Ammon's horn (tissue), 1 donor: Measurements from ENCODE around the gene MKNK2.

Experiments used
- DNase-seq: peaks from one replicate; pipeline ENCODE4 v3.0.0-alpha.2; 2016; ENCODE audit warnings: low spot score

Gene MKNK2

DNA sequence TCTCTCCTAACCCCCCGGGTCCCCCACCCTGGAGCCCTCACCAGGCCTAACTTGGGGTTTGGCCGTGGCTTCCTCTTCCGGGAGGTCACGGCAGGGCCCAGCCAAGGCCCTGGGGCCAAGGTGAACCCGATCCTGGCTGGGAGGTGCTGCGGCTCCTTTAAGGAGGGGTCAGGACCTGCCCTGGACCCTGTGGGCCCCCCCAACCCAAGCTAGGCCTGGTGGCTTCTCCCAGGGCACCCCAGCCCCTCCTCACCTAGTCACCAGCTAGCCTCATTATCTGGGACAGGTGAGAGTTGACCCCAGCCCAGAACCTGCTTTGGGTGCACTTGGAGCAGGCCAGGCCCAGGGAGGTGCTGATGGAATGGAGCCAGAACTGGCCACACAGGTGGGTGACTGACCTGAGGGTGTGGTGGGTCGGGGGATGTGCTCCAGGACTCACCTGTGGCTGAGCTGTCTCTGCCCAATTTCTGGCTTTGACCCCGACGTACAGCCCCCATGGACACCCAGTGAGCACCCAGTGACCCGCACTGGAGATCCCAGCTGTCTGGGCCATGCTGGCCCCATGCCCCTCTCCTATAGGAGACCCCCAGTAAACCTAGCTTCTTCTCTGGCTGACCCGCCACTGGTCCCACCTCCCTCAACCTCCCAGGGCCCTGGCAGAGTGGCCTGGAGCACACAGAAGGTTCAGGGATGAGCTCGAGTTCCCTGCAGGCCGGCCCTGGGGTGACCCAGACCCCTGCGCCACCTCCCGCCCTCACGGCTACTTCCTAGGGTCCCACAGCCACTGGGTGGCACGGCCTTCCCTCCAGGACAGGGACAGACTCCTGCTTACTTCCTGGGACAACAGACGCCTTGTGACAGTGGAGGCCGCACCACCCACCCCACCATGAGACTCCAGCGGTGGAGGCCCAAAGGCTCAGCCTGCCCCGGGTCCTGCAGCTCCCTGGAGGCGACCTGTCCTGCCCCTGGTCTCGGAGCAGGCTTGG is 6.7 kb upstream of the MKNK2 start:
- DNase-seq: no peak

DNA sequence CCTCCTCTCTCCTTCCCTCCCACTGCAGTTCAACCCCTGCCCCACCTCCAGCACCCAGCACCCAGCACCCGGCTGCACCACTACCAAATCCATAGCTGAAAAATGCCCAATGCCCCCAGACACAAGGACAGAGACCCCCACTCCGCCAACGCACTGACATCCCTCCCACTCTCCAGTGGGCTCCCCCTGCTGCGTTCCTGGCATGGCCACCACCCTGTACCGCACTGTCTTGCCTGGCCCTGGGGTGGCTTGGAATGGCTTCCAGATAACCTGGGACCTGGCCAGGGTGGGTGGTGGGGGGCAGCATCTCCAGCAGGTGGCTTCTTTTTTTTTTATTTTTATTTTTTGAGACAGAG is 5.8 kb upstream of the MKNK2 start:
- DNase-seq: no peak

DNA sequence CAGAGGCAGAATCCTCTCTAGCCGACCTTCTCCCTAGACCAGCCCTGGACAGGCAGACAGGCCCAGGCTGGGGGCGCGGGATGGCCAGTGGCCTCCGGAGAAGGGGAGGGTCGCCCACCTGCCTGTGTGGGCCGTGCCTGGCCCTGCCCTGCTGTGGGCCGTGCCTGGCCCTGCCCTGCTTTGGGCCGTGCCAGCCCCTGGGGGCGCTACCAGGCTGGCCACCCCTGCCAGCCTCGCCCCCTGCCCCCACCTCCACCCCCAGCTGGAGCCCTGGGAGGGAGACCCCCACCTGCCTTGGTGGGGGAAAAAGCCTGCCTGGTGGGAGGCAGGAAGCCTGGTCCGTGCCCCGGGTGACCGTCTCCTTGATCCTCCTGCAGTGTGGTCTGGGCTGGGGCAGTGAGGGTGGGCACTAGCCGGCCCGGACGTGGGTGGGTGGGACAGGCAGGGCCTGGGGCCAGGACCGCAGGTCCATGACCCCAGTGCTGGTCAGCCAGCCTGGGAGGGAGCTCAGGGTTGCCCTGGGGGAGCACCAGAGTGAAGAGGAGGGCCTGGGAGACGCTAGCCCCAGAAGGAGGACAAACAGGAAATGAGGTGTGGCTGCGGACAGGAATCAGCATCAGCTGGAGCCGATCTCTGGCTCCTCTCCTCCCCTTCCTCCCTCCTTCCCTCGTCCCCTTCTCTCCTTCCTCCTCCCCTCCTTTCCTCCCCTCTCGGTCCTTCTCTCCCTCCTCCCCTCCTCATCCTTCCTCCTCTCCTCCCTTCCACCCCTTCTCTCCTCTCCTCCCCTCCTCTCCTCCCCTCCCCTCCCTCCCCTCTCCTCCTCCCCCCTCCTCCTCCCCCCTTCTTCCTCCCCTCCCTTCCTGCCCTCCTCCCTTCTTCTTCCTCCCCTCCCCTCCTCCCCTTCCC is 5.1 kb upstream of the MKNK2 start:
- no peak for DNase-seq

DNA sequence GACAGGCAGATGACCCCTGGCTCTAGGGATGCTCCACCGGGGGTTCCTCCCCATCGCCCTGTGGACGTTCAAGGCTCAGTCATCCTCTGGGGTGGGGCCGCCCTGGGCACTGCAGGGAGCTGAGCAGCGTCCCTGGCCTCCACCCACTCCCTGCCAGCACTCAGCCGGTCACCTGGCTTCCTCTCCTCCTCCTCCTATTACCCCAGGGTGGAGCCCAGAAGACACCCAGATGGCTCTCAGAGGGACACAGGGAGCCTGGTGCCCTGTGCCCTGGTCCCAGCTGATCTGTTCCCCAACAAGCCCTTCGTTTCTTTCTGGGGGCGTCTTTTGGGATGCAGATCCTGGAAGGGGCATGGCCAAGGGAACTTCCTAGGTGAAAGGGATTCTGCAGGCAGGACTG is 3.7 kb upstream of the MKNK2 start:
- DNase-seq: no peak

DNA sequence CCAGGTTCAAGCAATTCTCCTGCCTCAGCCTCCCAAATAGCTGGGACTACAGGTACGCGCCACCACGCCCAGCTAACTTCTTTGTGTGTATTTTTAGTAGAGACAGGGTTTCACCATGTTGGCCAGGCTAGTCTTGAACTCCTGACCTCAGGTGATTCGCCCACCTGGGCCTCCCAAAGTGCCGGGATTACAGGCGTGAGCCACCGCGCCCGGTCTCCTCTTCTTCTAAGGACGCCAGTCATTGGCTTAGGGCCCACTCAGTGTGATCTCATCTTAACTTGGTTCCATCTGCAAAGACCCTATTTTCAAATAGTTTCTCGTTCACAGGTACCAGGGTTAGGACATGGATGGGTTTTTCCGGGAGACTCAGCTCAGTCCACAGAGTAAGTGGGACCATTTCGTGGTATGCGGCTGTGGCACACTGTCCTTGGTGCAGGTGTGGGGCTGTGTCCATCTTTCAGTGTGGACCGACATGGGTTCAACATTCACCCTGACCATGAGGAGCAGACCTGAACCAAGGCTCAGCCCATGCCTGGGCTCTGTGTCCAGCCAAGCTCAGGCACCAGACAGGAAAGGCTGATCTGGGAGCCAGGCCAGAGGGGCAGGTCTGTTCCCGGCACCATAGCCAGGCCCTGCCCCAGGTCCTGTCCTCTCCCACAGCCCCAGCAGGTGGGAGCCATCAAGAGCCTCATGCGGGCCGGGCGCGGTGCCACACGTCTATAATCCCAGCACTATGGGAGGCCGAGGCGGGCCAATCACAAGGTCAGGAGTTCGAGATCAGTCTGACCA is 2.8 kb upstream of the MKNK2 start:
- peak; percentile 53 for DNase-seq

DNA sequence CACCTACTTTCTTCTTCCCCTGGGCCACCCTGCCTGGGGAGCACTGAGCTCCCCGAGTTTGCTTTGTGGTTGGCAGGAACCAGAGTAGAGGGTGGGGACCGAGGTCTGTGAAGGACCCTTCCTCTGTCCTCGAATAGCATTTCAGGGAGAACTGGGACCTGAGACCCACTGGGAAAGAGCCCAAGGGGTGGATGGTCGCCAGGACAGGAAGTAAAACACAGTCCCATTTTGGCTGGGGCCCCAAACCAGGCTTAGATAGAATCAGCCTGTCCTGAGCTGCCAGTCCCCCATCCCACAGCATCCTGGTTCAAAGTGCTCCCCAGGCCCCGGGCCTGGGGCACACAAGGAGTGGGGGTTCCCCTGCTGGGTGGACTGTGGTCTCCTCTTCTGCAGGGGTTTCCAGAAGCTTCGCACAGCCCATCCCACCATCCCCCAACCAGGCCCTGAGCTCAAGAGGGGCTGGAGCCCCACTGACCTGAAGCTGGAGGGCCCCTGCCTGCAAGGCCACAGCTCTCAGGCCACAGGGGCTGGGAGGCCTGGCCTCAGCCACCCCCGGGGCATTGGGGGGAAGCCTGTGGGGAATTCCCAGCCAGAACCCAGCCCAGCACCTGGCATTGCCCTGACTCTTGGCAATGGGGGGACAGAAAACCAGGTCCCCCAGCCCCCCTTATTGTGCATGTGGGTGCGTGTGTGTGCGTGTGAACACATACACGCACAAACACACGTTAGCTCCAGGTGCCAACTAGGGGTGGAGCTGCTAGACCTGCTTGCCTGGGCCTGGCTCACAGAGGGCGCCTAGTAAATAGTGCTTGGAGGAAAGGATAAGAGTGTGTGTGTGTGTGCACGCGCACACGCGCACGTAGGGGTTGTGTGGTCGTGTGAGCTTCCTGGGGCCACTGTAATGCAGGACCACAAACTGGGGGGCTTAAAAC is 995 bp upstream of the MKNK2 start:
- DNase-seq: no peak

DNA sequence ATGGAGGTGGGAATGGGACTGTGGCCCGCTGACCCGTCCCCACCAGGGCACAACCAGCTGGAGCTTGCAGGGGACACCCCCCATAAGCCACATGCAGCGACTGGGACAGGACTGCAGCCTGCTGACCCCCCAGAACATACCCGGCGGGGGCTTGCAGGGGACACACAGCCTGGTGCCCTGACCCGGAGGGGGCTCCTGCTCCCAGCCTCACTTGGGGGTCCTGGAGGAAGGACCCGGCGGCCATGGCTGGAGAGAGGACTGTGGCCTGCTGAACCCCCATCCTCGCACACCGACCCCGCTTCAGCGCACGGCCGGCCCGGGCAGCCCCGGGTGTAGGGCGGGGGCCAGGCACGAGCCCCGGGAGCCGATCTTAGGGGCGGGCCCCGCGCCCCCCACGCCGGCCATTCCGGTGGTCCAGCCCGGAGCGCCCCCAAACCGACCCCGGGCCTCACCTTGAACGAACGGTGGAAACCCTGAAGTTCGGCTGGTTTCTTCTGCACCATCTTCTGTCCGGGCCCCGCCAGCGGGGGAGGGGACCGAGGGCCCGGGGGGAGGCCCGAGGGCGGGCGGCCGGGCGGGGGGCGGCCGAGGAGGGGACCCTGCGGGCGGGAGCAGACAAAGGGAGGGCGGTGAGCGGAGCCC is 574 bp downstream of the MKNK2 start:
- DNase-seq: no peak

DNA sequence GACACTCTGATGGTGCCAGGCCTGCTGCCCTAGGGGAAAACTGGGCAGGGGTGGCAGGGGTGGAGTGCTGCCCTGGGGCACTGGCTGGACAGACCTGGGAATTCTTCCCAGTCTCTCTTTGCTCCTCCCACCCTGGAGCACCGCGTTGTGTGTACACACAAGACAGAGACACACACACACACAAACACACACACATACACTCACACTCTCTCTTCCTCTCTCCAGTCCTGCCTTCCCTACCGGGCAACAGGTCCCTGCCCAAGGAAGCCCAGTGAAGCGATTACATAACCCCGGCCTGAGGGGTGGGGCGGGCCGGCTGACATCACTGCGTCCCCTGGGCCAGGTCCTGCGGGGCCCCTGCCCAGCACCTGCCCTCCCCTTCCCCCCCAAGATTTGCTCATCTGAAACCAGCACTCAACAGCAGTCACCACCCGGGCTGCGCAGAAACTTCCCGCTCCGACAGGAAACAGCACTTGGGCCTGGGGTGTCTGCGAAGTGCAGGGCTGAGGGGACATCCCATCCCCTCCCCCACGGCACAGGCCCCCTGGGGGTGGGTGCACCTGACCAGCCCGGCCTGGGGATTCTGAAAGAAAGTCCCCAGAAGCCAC is 1.2 kb downstream of the MKNK2 start:
- DNase-seq: peak; percentile 85

DNA sequence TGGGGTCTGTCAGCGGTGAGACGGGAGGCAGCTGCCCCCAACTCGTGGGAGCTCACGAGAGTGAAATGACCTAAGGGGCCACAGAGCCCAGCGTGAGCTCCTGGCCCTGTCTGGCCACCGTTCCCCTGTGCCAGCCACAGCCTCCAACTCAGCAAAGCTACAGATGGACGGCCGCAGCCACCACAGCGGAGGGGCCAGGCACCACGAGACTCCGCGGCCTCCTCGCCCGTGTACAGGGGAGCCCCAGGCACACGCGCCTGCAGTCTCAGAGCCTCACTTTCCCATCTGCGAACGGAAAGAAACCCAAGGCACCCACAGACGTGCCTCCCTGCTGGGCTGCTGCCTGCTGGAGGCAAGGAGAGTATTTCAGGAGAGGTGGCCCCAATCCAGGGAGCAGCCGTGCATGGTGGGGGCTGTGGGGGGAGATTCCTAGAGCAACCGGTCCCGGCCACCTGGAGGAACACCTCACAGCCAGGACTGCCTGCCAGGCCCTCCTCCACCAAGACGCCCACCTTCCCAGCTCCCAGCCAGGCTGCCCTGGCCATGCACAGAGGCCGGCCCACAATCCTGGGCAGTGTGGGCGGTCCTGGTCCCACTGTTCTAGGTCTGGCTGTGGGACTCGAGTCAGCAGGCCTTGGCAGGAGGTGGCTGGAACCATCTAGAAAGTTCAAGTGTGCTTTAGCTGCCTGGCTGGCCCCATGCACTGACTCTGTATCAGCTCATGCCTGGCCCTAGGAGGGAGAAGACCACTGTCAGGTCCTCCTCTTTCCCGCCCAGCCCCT is 1.9 kb downstream of the MKNK2 start:
- DNase-seq: peak; percentile 63

DNA sequence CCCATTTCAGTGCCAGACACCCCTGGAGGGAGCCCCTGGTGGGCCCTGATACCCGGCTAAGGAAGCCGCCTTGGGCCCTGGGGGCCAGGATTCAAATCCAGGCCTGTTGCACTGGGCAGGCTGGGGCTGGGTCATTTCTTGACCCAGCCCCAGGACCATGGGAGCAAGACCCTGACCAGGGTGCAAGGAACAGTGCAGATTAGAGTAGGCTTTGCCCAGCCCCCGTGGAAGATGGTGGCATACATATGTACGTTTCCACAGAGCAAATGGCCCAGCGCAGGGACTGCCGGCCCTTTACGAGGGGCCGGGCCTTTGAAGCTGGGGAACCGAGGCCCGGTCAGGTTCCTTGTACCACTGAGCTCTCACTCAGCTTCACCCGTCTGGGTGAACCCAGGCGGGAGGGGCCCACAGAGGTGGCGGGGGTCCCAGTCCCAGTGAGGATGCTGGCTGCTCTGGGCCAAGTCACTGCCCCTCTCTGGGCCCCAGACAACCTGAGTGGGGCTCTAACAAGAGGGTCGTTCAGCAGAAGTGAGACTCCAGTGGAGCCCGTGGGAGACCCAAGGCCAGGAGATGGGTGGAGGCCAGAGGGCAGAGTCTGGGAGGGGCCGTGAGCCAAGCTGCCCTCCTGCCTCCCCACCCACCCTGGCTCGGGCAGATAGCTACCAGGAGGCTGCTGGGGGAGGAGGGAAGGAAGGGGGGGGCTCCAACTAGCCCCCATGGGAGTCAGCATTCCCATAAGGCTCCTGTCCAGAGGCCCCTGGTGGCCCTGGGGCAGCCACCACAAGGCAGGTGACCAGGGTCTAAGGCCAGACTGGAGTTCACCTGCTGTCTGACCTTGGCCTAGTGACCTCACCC is 2.7 kb downstream of the MKNK2 start:
- DNase-seq: no peak

DNA sequence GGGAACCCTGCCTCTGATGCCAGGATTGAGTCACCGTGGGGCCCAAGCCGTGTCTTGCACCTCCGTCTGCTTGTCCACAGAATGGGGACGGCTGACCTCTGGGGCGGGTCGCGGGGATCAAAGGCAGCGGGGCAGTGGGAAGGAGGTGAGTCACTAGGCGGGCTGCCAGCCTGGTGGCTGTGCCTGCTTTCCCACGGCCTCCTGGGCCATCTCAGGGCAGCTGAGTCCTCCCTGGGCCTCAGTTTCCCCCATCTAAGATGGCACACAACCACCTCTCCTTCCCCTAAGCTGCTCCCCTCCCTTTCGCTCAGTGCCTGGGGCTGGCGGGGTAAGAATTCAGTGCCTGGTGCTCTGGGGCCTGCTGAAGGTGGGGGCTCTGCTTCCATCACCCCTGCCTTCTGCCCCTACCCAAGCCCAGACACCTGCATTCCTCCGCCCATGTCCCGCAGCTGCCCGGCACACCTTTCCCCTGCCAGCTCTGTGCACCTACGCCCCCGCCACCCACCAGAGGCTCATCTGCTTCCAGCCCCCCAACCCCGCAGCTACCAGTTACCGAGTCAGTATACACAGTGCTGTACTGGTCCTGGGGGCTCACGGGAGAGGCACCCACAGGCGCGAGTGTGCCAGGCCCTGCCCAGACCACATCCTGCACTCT is 3.5 kb downstream of the MKNK2 start:
- DNase-seq: no peak

DNA sequence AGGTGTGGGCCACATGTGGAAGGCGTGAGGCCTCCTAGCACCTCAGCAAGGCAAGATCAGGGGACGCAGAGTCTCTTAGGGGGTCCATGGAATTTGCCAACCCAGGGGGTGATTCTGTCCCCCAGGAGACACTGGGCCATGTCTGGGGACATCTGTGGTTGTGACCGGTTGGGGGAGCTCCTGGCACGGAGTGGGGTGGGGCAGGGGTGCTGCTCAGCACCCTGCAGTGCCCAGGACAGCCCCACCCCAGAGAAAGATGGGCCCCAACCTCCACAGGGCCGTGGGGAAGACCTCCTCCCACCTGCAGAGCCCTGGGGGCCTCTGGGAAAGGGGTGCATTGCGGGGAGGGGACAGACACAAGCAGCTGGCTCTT is 4.0 kb downstream of the MKNK2 start:
- DNase-seq: no peak

DNA sequence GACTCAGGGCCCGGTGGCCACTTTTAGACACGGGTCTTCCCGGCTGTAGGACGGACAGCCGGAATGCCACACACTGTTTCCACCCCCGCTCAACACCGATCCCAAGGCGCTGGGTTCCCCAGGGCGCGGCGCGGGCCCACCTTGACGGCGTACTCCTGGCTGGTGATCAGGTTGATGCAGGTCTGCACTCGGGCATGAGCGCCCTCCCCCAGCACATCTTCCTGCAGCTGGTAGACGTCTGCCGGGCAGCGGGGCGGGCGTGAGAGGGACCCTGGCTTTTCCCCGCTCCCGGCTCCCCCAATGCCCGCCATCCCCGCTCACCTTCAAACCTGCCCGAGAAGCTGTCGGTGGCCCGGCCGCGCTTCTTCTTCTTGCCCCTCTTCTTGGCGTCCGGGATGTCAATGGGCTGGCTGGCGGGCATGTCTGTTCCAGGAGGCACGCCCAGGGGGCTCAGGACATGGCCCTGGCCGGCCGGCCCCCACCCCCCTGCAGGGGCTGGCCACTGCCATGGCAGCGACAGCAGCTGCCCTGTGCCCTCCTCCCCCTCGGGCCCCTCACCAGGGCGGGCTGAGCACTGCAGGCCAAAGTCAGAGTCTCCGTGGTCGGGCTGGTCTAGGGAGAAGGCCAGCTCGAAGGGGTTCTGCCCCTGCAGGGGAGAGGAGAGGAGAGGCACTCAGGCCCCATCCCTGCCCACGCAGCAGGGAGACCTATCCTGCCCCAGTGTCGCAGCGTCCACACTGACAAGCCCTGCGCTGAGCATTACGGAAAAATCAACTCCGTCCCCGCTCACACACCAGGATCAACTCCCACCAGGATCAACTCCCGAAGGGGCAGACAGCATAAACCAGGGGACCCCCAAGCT is 4.8 kb downstream of the MKNK2 start:
- DNase-seq: no peak

DNA sequence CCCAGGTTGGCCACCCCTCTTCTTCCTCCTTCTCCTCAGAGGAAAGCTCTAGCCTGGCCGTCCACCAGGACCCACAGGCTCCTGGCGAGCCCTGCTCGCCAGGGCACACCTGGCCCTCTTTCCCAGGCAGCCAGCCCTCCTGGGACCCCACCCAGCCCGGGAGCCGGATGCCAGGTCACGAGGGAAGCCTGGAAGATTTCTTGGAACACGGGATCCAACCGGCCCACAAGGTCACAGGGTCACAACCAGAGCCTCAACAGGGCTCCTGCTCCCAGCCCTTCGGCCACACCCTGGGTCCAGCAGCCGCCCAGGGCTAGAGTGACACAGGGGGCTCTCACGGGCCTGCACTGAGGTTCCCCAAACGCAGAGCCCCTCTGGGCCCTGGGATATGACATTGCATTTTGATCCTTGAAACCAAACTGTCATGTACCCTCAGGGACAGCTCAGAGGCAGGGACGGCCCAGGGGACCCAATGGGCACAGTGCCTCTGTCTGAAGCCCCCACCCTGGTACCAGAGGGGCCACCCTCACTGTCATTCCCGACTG is 5.5 kb downstream of the MKNK2 start:
- DNase-seq: no peak

DNA sequence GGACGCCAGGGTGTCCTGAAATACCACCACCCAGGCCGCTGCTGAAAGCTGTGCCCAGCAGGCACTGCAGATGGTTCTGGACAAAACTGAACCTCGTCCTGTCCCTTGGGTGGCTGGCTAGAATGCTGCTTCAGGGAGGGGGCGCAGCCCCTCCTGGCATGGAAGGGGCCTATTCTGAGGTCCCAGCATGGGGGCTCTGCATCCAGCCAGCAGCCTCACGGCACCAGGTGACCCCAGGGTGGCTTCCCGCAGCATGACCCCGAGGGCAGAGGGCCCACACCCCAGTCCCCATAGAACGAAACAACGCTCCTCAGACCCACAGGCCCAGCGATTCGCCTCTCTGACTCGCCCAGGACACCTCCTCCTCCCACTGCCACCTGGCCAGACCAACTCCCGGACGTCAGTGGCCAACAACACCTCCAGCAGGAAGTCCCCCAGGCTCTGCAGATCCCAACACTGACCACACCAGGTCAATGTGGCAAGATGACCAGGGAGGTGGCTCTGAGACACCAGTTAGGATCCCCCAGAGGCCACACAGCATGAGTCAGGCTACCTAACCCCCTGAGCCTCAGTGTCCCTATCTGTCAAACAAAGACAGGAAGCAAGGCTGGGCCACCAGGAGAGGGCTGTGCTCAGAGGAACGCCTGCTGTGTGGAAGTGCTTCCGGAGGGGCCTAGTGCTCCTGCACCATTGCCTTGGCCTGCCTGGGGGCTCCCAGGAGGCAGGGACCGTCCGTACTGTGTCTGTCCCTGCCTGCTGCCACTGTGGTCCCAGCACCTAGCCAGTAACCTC is 6.1 kb downstream of the MKNK2 start:
- no peak for DNase-seq
